Thyroid gland (tissue), 4 donors: ENCODE results near the gene LYZL2.
"Not testable (repeated sequence)": the region's sequence is repeated elsewhere in the genome, so short reads cannot be mapped to it uniquely, and the experiment has no call there.

Experiments
- CTCF ChIP-seq, 6 experiments: fragments of 200-600 bp in 3 of 6; fragments of 450-650 bp in 3 of 6; sonication (generic) in 3 of 6; IDR thresholded peaks; one replicate each; pipeline ENCODE4 v1.5.1; 2016 to 2019; ENCODE audit warnings: antibody characterized with exemption in 6 of 6, mild to moderate bottlenecking in 2 of 6, inconsistent platforms in 1 of 6, moderate library complexity in 1 of 6
- POLR2A ChIP-seq, 2 donors: fragments of 450-650 bp; IDR thresholded peaks; one replicate each; pipeline ENCODE4 v1.6.1; 2017; ENCODE audit warnings: antibody characterized with exemption in 2 of 2, mild to moderate bottlenecking in 2 of 2, moderate library complexity in 1 of 2

DNA sequence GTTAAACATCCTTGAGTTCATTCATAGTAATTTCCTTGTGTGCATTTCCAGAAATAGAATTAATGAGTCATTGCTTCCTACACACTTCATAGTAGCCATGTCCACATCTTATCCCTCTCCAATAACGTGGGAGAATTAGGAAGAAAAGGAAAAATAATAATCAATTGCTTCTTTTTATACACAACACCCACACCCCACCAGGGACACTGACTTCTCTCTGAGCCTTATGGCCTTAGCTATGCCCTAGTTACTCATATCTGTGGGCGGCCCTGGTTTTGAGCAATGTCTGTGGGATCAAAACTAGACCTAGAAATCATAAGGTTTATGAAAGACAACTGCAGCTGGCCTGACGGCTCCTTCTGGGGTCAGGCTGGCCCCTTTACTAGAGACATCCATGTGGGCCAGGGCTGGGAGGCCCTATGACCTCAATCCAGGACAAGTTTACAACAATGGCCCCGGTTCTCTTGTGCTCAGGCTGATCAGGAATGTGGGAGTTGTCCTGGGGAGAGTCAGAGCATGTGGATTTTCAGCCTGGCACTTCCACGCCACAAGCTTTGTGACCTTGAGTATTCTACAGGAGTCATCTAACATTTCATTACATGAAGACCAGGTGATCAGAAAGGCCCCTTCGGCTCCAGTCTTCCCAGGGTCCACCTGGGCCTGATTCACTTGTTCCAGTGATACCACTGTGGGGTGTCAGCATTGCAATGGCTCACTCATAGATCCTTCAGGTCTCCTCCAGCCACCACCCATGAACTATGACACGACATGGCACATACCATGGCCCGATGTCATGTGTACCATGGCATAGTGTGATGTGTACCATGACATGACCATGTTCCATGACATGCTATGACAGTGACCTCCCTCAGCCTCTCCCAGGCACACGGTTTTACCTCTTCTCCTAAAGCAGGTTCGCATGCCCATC, 22.2 kb upstream of the LYZL2 start:
- TF ChIP-seq POLR2A, CTCF (IDR thresholded peaks at IDR 0.05): not testable (repeated sequence)
